Activated CD4-positive, alpha-beta T cell treated with anti-CD3 and anti-CD28 coated beads, Interleukin-2, amount 50 U/mL, for 16 hours (primary cell): ENCODE results near the gene SAMD4A.
A peak's percentile ranks its signal among the peaks of the same experiment; 100 is the strongest.

Experiments
- DNase-seq: peaks from one replicate; pipeline ENCODE4 v3.0.0-alpha.2; 2020

Gene SAMD4A

GRCh38 chr14:54662491-54663133, 95.7 kb downstream of the SAMD4A start:
- DNase-seq, result no peak

DNA sequence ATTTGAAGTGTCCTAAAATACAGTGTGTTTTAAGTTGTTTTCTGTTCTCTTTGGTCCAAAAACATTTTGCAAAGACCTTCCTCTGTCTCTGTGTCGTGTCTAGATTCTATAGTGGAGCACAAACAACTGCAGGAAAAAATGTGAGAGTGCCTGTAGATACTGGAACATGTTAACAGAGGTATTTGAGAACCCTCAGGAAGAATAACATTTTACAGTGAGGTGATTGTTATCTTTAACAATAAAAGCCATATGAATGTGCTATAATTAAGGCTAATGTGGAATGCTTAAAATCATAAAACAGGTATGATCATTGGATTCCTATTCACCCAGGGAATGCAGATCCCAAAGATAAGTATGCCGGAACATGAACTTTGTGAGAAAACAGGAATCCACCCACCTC, 98.0 kb downstream of the SAMD4A start:
- no peak for DNase-seq

- DNase-seq, result no peak
Measured at GRCh38 chr14:54665946-54666345, 99.0 kb downstream of the SAMD4A start.

GRCh38 chr14:54667026-54667744, 100.3 kb downstream of the SAMD4A start:
- no peak for DNase-seq

- DNase-seq, result no peak
Measured at GRCh38 chr14:54667764-54668163, 100.8 kb downstream of the SAMD4A start.

- peak; percentile 87 for DNase-seq
Measured at GRCh38 chr14:54669721-54670561, 103.0 kb downstream of the SAMD4A start.

GRCh38 chr14:54671537-54671936, 104.6 kb downstream of the SAMD4A start:
- DNase-seq, result no peak

- no peak for DNase-seq
Measured at GRCh38 chr14:54672181-54672580, 105.3 kb downstream of the SAMD4A start.

GRCh38 chr14:54672688-54673087, 105.8 kb downstream of the SAMD4A start:
- peak; percentile 73 for DNase-seq

DNA sequence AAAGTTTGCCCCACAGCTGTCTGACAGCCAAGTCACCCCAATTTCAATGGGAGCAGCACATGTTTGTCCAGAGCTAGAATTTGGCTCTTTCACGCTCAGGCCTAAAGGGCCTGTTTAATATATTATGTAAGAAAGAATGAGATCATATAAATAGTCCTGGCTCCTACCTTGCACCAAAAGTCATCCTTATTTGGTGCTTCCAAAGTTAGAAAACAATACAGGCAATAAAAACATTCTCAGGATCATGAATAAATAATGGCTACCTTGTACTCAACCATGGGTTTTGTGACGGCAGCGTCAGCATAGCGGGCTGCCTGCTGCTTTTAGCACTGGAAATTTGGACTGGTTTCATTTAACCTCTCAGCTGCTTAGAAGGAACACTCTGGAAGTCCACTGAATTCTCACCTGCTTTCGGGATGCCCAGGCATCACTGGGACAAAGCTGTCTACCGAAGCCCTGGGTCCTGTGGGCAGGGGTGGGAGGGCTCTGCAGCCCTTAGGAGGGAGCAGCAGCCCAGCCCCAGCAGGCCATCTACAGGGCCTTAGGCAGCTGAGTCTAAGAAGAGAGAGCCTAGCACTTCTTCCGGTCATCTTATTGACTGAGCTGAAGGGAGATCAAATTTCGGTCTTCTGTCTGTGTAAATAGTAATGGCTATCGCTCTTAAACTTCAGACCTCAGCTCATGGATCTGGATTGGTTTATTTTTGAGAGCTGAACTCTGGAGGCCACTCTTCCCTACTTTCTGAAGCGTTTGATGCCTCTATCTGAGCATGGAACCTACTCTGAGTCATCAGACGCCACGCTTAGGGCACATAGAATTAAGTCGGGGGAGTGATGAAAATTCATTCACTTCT, 106.5 kb downstream of the SAMD4A start:
- DNase-seq, result no peak

- peak; percentile 57 for DNase-seq
Measured at GRCh38 chr14:54674046-54674741, 107.3 kb downstream of the SAMD4A start.

- no peak for DNase-seq
Measured at GRCh38 chr14:54675236-54676128, 108.6 kb downstream of the SAMD4A start.

DNA sequence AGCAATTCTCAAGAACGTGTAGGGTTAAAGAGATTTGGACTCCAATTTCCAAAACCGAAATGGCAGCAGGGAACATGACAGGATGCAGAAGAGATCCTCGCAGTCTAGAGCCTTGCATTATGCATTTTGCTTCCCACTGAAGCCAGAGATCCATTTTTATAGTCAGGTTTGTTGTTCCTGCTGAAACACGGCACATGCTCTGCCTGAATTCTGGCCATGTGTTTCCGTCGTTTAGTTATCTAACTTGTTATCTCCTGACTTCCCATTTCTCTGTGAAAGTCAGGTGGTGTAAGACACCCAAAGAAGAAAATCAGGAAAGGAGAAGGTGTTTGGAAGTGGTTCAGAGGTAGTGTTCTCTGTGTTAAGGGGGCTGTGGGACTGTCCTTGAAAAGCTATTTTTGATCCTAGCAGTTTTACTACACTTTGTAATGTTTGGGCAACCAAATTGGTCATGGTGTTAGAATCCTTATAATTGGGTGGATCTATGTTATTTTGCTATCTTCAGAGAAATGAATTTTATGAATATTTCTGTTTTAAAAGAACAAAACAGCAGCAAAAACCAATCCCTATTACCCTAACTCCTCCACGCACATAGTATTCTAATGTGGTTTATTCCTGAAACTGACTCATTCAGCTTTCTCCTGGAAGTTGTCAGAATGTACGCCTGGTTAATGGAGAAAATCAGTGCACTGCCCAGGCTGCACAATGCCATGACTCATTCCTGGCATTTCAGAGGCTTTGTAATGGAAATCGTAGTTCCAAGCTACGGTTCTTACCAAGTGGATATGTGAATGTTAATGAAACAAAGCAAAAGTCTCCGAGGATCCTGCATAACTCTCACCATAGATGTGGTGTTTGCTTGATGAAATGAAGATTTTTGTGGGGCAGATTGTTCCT, 110.1 kb downstream of the SAMD4A start:
- DNase-seq, result peak; percentile 28

DNA sequence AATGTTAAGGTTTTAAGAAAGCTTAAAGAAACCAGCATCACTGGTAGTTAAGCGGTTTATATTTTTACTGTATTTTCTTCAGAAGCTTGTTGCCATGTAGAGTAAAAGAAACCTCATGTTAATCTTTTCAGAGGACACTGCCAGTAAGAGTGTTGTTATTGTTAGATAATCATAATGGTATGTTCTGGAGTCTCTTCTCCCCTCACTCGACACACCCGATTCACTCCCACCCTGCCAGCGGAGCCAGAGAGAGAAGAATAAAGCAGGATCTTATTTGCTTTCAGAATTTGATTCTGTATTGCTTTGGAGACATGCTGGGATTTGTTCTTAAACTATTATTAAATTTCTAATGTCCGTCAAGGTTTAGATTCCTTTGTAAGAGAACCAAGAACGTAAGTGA, 113.7 kb downstream of the SAMD4A start:
- no peak for DNase-seq

- no peak for DNase-seq
Measured at GRCh38 chr14:54681811-54682261, 114.9 kb downstream of the SAMD4A start.

GRCh38 chr14:54682578-54682977, 115.7 kb downstream of the SAMD4A start:
- DNase-seq, result no peak

GRCh38 chr14:54683882-54684794, 117.2 kb downstream of the SAMD4A start:
- no peak for DNase-seq

DNA sequence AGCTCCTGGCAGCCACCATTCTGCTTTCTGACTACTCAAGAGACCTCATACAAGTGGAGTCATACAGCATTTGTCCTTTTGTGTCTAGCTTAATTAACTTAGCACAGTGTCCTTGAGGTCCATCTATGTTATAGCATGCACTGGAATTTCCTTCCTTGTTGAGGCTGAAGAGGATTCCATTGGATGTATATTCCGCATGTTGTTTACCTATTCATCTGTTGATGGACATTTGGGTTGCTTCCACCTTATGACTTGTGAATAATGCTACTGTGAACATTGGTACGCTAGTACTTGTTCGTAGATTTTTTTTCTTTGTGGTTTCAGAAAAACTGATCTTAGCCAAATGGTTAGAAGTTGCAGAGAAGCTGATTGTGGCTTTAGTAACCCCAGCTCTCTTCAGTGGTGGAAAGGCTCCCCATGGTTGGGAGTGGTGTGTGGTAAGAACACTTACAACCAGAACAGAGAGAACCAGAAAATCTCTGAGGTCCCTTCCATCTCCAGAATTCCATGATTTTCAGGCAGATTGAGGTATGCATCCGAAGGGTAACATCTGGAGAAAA, 118.4 kb downstream of the SAMD4A start:
- no peak for DNase-seq
